Measurements from ENCODE around the gene GATB. TPM values are rescaled to one million over a fixed set of nuclear protein-coding genes. Genes with fewer than 3 reads are reported as not detected.

GATB gene
- total RNA-seq, 4 donors from 2014 or later, result 11.4 to 34.5 (median 21.5) TPM

DNA sequence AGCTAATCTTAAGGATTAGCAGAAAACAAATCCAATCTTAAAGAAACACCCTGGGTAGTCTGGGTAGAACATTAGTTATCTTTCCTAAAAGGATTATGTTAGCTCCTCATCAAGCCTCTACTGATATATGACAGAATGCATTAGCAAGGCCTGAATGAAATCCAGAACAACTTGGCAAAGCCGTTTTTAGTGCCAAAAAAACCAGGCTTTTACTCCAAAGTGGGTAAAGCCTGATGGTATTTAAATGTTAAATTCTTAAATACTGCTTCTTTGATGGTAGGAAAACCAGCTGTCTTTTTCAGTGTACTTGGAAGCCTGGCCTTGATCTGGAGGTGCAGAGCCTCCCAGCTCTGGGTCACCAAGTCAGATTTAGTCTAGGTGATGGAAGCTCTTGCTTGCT is 120.4 kb downstream of the GATB start:
- TF ChIP-seq, protein P1, sequence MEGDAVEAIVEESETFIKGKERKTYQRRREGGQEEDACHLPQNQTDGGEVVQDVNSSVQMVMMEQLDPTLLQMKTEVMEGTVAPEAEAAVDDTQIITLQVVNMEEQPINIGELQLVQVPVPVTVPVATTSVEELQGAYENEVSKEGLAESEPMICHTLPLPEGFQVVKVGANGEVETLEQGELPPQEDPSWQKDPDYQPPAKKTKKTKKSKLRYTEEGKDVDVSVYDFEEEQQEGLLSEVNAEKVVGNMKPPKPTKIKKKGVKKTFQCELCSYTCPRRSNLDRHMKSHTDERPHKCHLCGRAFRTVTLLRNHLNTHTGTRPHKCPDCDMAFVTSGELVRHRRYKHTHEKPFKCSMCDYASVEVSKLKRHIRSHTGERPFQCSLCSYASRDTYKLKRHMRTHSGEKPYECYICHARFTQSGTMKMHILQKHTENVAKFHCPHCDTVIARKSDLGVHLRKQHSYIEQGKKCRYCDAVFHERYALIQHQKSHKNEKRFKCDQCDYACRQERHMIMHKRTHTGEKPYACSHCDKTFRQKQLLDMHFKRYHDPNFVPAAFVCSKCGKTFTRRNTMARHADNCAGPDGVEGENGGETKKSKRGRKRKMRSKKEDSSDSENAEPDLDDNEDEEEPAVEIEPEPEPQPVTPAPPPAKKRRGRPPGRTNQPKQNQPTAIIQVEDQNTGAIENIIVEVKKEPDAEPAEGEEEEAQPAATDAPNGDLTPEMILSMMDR (IDR thresholded peaks at IDR 0.05), result no peak
- ATAC-seq (ENCODE audit: low FRiP score) (no peak), DNase-seq (ENCODE audit: low spot score) (no peak)

DNA sequence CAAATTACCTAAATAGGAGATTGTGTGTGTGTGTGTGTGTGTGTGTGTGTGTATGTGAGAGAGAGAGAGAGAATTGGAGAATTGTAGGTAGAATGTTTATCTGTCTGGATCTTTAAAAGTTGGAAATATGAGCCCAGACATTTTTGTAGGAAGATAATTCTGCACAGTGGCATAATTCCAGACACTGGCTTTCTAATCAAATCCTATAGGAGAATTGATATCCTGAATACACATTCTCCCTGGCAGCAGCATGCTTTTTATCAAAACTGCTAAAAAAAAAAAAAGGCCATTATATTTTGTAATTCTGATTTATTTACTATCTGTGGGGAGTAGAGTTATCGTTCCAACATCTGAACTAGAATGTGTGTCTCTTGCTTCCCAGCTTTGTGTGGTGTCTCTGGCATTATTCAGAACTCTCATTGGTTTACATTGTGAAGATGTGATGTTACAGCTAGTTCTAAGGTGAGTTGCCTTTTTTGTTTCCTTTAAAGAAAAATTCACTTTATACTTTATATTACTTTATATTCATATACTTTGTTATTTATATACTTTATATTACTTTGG is 122.4 kb downstream of the GATB start:
- ATAC-seq (ENCODE audit: low FRiP score), result no peak
- TF ChIP-seq, protein P1 (IDR thresholded peaks at IDR 0.05), result no peak
- DNase-seq (ENCODE audit: low spot score), result no peak

- TF ChIP-seq, protein P1 (IDR thresholded peaks at IDR 0.05), result no peak
- DNase-seq (ENCODE audit: low spot score) (no peak), ATAC-seq (ENCODE audit: low FRiP score) (no peak)
Measured at GRCh38 chr4:151631349-151631748, 129.5 kb downstream of the GATB start.

GRCh38 chr4:151629097-151629783 is 131.6 kb downstream of the GATB start:
- DNase-seq (ENCODE audit: low spot score) (no peak), ATAC-seq (ENCODE audit: low FRiP score) (no peak)
- TF ChIP-seq, protein P1 (IDR thresholded peaks at IDR 0.05), result no peak

DNA sequence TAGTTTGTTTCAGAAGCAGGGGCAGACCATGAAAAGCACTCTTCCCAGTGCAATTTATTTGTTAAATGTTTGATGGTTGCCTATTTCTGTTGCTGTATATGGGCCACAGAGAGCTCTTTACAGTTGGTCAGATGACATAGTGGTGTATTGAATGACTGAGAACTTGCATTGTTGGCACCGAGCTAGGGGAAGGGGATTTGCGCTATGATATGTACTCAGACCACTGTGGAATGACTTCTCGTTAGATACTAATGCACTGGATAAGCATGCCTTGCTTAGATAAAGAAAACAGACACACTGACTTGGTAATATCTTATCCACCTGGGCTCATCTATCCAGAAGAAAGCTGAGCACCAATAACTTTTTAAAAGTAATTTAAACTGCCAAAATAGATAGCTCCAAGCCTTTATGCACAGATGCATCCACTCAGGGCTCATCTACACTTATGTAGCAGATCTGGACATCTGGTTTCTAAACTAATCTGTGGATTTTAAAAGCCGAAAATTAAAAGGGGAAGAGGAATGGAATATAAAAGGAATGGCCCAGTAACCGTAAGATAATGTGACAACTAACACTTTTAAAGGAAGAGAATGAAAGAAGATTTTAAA is 132.7 kb downstream of the GATB start:
- TF ChIP-seq, protein P1 (IDR thresholded peaks at IDR 0.05), result no peak
- ATAC-seq (ENCODE audit: low FRiP score) (no peak), DNase-seq (ENCODE audit: low spot score) (no peak)

DNA sequence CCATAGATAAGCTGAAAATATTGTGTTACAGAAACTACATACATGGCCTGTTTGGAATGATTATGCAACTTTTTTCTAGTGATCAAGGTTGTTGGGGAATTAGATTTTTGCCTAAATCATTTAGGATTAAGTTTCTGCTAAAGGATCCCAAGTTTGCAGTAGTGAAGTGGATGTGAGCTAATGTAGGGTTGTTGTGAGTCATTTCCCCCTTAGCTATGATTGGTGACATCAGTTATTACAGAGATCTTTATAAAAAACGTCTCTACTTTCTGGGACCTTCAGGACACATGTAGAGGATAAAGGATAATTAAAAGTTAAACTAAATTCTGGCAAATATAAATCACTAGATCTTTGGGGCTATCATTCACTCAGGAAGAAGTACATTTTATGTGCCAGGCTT is 133.3 kb downstream of the GATB start:
- DNase-seq (ENCODE audit: low spot score) (no peak), ATAC-seq (ENCODE audit: low FRiP score) (no peak)
- TF ChIP-seq, protein P1 (IDR thresholded peaks at IDR 0.05), result no peak

DNA sequence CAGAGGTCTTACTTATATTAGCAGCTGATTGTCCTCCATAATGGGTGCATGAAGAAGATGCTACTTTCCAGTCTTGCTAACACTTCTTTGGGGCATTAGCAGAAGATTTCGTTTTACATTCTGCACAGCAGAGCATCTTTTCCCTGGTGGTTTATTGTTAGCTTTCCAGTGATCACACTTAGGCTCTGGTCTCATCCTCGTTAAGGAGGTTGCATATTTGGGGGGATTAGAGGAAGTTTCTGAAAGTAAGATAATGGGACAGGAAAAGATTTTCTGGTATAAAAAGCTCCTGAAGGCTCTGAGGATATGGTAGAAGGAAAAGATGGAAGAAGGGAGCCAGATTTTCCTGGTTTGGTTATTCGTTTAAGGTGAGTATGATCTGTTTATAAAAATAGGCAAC is 134.1 kb downstream of the GATB start:
- TF ChIP-seq, protein P1 (IDR thresholded peaks at IDR 0.05), result no peak
- DNase-seq (ENCODE audit: low spot score) (no peak), ATAC-seq (ENCODE audit: low FRiP score) (no peak)

Data from omental fat pad (tissue), 4 donors.